A673 (cell line): ENCODE results near the gene ABCB4. TPM values are rescaled to one million over a fixed set of nuclear protein-coding genes. Genes with fewer than 3 reads are reported as not detected.

Experiments used
- BruUV-seq: library from RNA; stranded (reverse); fragments of 400-500 nt; replicated peaks from 2 replicates; lab custom pipeline; 2021; lab: Mats Ljungman, UMichigan
- CTCF ChIA-PET: fragments of 300-600 bp; sonication (Branson Sonifier 250); formaldehyde crosslinking; loops from one replicate; lab custom pipeline; 2022; ENCODE audit warnings: antibody characterized with exemption; lab: Charles Lee
- POLR2A ChIA-PET: fragments of 300-600 bp; sonication (Branson Sonifier 250); formaldehyde crosslinking; loops from one replicate; lab custom pipeline; 2022; ENCODE audit warnings: antibody characterized with exemption; ENCODE audit not compliant: low non-redundant PET; lab: Charles Lee
- DNase-seq: peaks from one replicate; pipeline ENCODE4 v3.0.0-alpha.2; 2015; ENCODE audit warnings: low spot score
- H3K27ac ChIP-seq: fragments of 200-600 bp; sonication (generic); 2 replicates; pipeline ENCODE4 v1.5.1; 2016; ENCODE audit warnings: mixed run types, low read depth, mild to moderate bottlenecking, mixed read lengths, antibody characterized with exemption, low read length; ENCODE audit not compliant: poor library complexity, severe bottlenecking
- H3K27me3 ChIP-seq: fragments of 200-600 bp; sonication (generic); replicated peaks from 2 replicates; pipeline ENCODE4 v1.6.1; 2017; ENCODE audit warnings: mixed run types, low read depth, mild to moderate bottlenecking, mixed read lengths, antibody characterized with exemption, low read length; ENCODE audit not compliant: insufficient read depth, poor library complexity
- H3K36me3 ChIP-seq: fragments of 200-600 bp; sonication (generic); 2 replicates; pipeline ENCODE4 v1.6.1; 2016; ENCODE audit warnings: mixed run types, mild to moderate bottlenecking, mixed read lengths, antibody characterized with exemption, low read length; ENCODE audit not compliant: insufficient read depth, poor library complexity, severe bottlenecking
- H3K4me1 ChIP-seq: fragments of 200-600 bp; sonication (generic); 2 replicates; pipeline ENCODE4 v1.6.1; 2017; ENCODE audit warnings: mixed run types, mild to moderate bottlenecking, mixed read lengths, antibody characterized with exemption, low read length; ENCODE audit not compliant: insufficient read depth, poor library complexity, severe bottlenecking
- H3K4me3 ChIP-seq: fragments of 200-600 bp; sonication (generic); 2 replicates; pipeline ENCODE4 v1.5.1; 2016; ENCODE audit warnings: low read depth, mixed run types, mild to moderate bottlenecking, mixed read lengths, low read length; ENCODE audit not compliant: poor library complexity, severe bottlenecking
- H3K9me3 ChIP-seq: fragments of 200-600 bp; sonication (generic); 2 replicates; pipeline ENCODE4 v1.6.1; 2016; ENCODE audit warnings: mixed run types, low read depth, mild to moderate bottlenecking, mixed read lengths, antibody characterized with exemption, low read length; ENCODE audit not compliant: poor library complexity, severe bottlenecking
- CTCF ChIP-seq: fragments of 300-800, 200-600 bp; sonication (generic); conservative IDR thresholded peaks from 2 replicates; pipeline ENCODE4 v1.5.1; 2017; ENCODE audit warnings: low read depth, mild to moderate bottlenecking, antibody characterized with exemption, low read length, moderate library complexity, mixed read lengths
- EZH2 ChIP-seq: fragments of 200-600 bp; sonication (generic); IDR thresholded peaks from 2 replicates; pipeline ENCODE4 v1.6.1; 2017; ENCODE audit warnings: borderline replicate concordance, low read depth, mild to moderate bottlenecking, mixed read lengths, antibody characterized with exemption, low read length; ENCODE audit not compliant: poor library complexity, severe bottlenecking
- intact Hi-C: fragments of 100-400 bp; cut with micrococcal nuclease; formaldehyde crosslinking; loops from one replicate; pipeline ENCODE4 v1.10.0; 2022; ENCODE audit not compliant: unreplicated experiment
- total RNA-seq: library from RNA; stranded (reverse); gene quantifications from 2 replicates; pipeline ENCODE4 v1.2.3, GENCODE V29; 2021

Gene ABCB4
- total RNA-seq, 1 experiment from 2014 or later = 0.15 TPM

- ChIA-PET POLR2A (no interaction called here), CTCF (no interaction called here)
- H3K36me3 ChIP-seq = no peaks in the 10 kb centered on the region
- no peak overlapping the region for H3K27ac ChIP-seq
- BruUV-seq = no TSS peak
- no peaks in the 10 kb centered on the region for H3K4me1 ChIP-seq
- H3K4me3 ChIP-seq = no peak overlapping the region
- DNase-seq = no peak
- H3K9me3 ChIP-seq = no peaks in the 10 kb centered on the region
- intact Hi-C loops = no loop called here
- H3K27me3 ChIP-seq = no peaks in the 10 kb centered on the region
- TF ChIP-seq CTCF = no peak
These were observed 112.1 kb downstream of the ABCB4 start for GRCh38 chr7:87363342-87363741.

GRCh38 chr7:87361320-87361719 is 114.2 kb downstream of the ABCB4 start:
- intact Hi-C loops = no loop called here
- no peak for TF ChIP-seq EZH2
- TF ChIP-seq CTCF = no peak
- no peaks in the 10 kb centered on the region for H3K36me3 ChIP-seq
- ChIA-PET CTCF (no interaction called here), POLR2A (interaction anchor here (0.7 kb wide), 1 partner anchor 25 kb away, joined by 3 read pairs; no protein-coding TSS in a partner anchor)
- H3K27me3 ChIP-seq = no peaks in the 10 kb centered on the region
- no peak for DNase-seq
- no peaks in the 10 kb centered on the region for H3K9me3 ChIP-seq
- H3K4me3 ChIP-seq = no peak overlapping the region
- H3K27ac ChIP-seq = no peak overlapping the region
- H3K4me1 ChIP-seq = no peaks in the 10 kb centered on the region
- no TSS peak for BruUV-seq

- ChIA-PET CTCF (no interaction called here), POLR2A (no interaction called here)
These were observed 116.1 kb downstream of the ABCB4 start for GRCh38 chr7:87359366-87359765.

GRCh38 chr7:87356448-87356847 is 119.0 kb downstream of the ABCB4 start:
- Histone ChIP-seq H3K4me3 (no peak overlapping the region), H3K36me3 (no peaks in the 10 kb centered on the region), H3K9me3 (peaks cover 14% of the 10 kb centered on the region), H3K4me1 (no peaks in the 10 kb centered on the region), H3K27me3 (no peaks in the 10 kb centered on the region), H3K27ac (no peak overlapping the region)
- no peak for TF ChIP-seq EZH2
- no peak for TF ChIP-seq CTCF
- BruUV-seq = no TSS peak
- DNase-seq = no peak
- ChIA-PET POLR2A (no interaction called here), CTCF (no interaction called here)
- intact Hi-C loops = no loop called here

More at GRCh38 chr7:87359366-87359765, 116.1 kb downstream of the ABCB4 start:
- no TSS peak for BruUV-seq
- Histone ChIP-seq H3K4me1 (no peaks in the 10 kb centered on the region), H3K4me3 (no peak overlapping the region), H3K36me3 (no peaks in the 10 kb centered on the region), H3K9me3 (peaks cover 9% of the 10 kb centered on the region), H3K27me3 (no peaks in the 10 kb centered on the region), H3K27ac (no peak overlapping the region)
- TF ChIP-seq EZH2 = no peak
- intact Hi-C loops = no loop called here
- no peak for DNase-seq
